ENCODE measurements around the gene SLC35D2.
"Not testable (repeated sequence)": the region's sequence is repeated elsewhere in the genome, so short reads cannot be mapped to it uniquely, and the experiment has no call there.

SLC35D2 gene

GRCh38 chr9:96322210-96322609 lies 61.3 kb downstream of the SLC35D2 start:
- peak; percentile 65; the same call in 1 of the 2 replicates for TF ChIP-seq ZNF121 (tag by site-specific recombination; IDR thresholded peaks at IDR 0.05)
- H3K27ac ChIP-seq (ENCODE audit: extremely low read depth, low read depth, low read length); H3K9me3 ChIP-seq (ENCODE audit: control insufficient read depth, insufficient read depth, low read depth, low read length); H3K4me1 ChIP-seq (ENCODE audit: control insufficient read depth, insufficient read depth, low read length); H3K36me3 ChIP-seq (ENCODE audit: control insufficient read depth in 2 of 2, insufficient read depth in 1 of 2, low read length in 2 of 2); POLR2A ChIA-PET; H3K4me3 ChIP-seq (ENCODE audit: low read depth, low read length): not testable (repeated sequence)
- CTCF ChIA-PET = interaction anchor here (1.1 kb wide), 1 partner anchor 89 kb away, joined by 3 read pairs; no protein-coding TSS in a partner anchor

DNA sequence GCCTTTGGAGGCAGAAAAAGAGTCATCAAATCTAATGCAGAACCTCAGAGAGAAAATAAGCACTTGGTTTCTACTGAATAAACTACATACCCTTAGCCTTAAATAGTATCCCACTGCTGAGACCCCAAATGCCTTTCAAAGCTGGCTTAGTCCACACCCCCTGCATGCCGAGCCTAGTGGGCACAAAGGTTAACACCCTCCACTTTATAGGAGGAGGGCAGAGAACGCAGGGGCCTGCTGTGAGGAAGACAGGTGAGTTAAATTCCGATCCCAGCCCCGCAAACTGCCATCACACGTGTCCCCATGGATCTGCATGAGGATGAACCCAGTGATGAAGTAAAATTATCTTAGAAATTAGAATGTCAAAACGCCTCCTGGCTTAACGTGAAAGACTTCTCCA lies 62.0 kb downstream of the SLC35D2 start:
- POLR2A ChIA-PET = no interaction called here
- Histone ChIP-seq H3K36me3 (ENCODE audit: control insufficient read depth in 2 of 2, insufficient read depth in 1 of 2, low read length in 2 of 2) (no peaks in the 10 kb centered on the region), H3K4me3 (ENCODE audit: low read depth, low read length) (no peak overlapping the region), H3K27ac (ENCODE audit: extremely low read depth, low read depth, low read length) (no peak overlapping the region), H3K9me3 (ENCODE audit: control insufficient read depth, insufficient read depth, low read depth, low read length) (no peaks in the 10 kb centered on the region), H3K4me1 (ENCODE audit: control insufficient read depth, insufficient read depth, low read length) (no peaks in the 10 kb centered on the region)
- TF ChIP-seq ZNF571 (tag by site-specific recombination; IDR thresholded peaks at IDR 0.05) (no peak), KLF17 (tag by site-specific recombination; IDR thresholded peaks at IDR 0.05) (no peak), ZNF24 (tag by site-specific recombination; IDR thresholded peaks at IDR 0.05) (no peak), MEIS1 (CRISPR knock-in tag; IDR thresholded peaks at IDR 0.05; ENCODE audit: borderline replicate concordance) (no peak), ZNF707 (tag by site-specific recombination; IDR thresholded peaks at IDR 0.05) (no peak), ZNF350 (tag by site-specific recombination; IDR thresholded peaks at IDR 0.05) (no peak), ZNF561 (tag by site-specific recombination; IDR thresholded peaks at IDR 0.05; ENCODE audit: borderline replicate concordance) (no peak), ZFHX2 (tag by site-specific recombination; conservative IDR thresholded peaks at IDR 0.05) (no peak), ZNF416 (tag by site-specific recombination; IDR thresholded peaks at IDR 0.05) (no peak), ZBTB7A (tag by site-specific recombination; IDR thresholded peaks at IDR 0.05; ENCODE audit: low read depth) (no peak), ZNF426 (tag by site-specific recombination; IDR thresholded peaks at IDR 0.05) (no peak), GLI4 (tag by site-specific recombination; IDR thresholded peaks at IDR 0.05) (no peak), ZNF223 (tag by site-specific recombination; IDR thresholded peaks at IDR 0.05) (no peak), ZNF791 (tag by site-specific recombination; IDR thresholded peaks at IDR 0.05) (no peak), ZNF174 (tag by site-specific recombination; IDR thresholded peaks at IDR 0.05) (no peak)
- TF ChIP-seq, protein P1, sequence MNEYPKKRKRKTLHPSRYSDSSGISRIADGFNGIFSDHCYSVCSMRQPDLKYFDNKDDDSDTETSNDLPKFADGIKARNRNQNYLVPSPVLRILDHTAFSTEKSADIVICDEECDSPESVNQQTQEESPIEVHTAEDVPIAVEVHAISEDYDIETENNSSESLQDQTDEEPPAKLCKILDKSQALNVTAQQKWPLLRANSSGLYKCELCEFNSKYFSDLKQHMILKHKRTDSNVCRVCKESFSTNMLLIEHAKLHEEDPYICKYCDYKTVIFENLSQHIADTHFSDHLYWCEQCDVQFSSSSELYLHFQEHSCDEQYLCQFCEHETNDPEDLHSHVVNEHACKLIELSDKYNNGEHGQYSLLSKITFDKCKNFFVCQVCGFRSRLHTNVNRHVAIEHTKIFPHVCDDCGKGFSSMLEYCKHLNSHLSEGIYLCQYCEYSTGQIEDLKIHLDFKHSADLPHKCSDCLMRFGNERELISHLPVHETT (tag by site-specific recombination; IDR thresholded peaks at IDR 0.05) = no peak
- TF ChIP-seq, protein P2, sequence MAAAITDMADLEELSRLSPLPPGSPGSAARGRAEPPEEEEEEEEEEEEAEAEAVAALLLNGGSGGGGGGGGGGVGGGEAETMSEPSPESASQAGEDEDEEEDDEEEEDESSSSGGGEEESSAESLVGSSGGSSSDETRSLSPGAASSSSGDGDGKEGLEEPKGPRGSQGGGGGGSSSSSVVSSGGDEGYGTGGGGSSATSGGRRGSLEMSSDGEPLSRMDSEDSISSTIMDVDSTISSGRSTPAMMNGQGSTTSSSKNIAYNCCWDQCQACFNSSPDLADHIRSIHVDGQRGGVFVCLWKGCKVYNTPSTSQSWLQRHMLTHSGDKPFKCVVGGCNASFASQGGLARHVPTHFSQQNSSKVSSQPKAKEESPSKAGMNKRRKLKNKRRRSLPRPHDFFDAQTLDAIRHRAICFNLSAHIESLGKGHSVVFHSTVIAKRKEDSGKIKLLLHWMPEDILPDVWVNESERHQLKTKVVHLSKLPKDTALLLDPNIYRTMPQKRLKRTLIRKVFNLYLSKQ (tag by site-specific recombination; IDR thresholded peaks at IDR 0.05; ENCODE audit: borderline replicate concordance) = no peak
- CTCF ChIA-PET = no interaction called here

DNA sequence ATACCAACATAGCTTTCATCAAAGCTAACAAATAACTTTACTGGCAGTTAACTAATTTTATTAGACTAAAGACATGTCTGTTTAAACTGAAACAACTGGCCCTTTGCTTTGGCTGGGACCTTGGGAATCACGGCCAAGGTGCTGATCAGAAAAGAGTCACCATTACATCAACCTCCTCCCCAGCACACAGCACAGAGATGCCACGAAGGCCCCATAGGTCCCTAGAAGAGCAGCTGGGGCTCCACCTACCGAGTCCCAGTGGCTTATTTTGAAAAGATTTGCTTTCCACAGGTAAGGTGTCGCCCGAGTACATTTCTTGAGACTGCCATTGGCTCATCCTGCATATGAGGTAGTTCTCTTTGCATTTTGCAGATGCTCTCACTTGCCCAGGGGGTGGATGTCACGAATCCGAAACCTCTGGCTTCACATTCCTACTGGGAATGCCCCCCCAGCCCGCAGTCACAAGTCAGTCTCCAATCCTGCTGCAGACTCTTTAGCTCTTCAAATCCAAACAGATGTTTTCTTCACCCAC lies 62.7 kb downstream of the SLC35D2 start:
- H3K27ac ChIP-seq (ENCODE audit: extremely low read depth, low read depth, low read length) = no peak overlapping the region
- H3K36me3 ChIP-seq (ENCODE audit: control insufficient read depth in 2 of 2, insufficient read depth in 1 of 2, low read length in 2 of 2) = no peaks in the 10 kb centered on the region
- ChIA-PET POLR2A (interaction anchor here (0.6 kb wide), 1 partner anchor 103 kb away, joined by 3 read pairs; no protein-coding TSS in a partner anchor), CTCF (interaction anchor here (0.6 to 1.2 kb wide), 2 partner anchors 102 to 359 kb away, joined by 3 read pairs; no protein-coding TSS in a partner anchor)
- TF ChIP-seq ZNF513 (tag by site-specific recombination; IDR thresholded peaks at IDR 0.05) = no peak
- TF ChIP-seq ZNF473 (tag by site-specific recombination; IDR thresholded peaks at IDR 0.05) = no peak
- TF ChIP-seq ZBTB44 (tag by site-specific recombination; IDR thresholded peaks at IDR 0.05) = no peak
- TF ChIP-seq ZNF184 (tag by site-specific recombination; IDR thresholded peaks at IDR 0.05) = no peak
- no peak overlapping the region for H3K4me3 ChIP-seq (ENCODE audit: low read depth, low read length)
- H3K9me3 ChIP-seq (ENCODE audit: control insufficient read depth, insufficient read depth, low read depth, low read length) = no peaks in the 10 kb centered on the region
- no peaks in the 10 kb centered on the region for H3K4me1 ChIP-seq (ENCODE audit: control insufficient read depth, insufficient read depth, low read length)

All from HEK293 (cell line).